IPS DF 4.7 (cell line): Measurements from ENCODE around the gene SBK2.
"Not testable (repeated sequence)": the region's sequence is repeated elsewhere in the genome, so short reads cannot be mapped to it uniquely, and the experiment has no call there.

ENCODE experiments used
- DNase-seq: peaks from one replicate; pipeline ENCODE4 v3.0.0-alpha.2; 2013; ENCODE audit warnings: low spot score; ENCODE audit errors: extremely low read depth

SBK2 gene

GRCh38 chr19:55502197-55502952 lies 34.6 kb downstream of the SBK2 start:
- DNase-seq = no peak

DNA sequence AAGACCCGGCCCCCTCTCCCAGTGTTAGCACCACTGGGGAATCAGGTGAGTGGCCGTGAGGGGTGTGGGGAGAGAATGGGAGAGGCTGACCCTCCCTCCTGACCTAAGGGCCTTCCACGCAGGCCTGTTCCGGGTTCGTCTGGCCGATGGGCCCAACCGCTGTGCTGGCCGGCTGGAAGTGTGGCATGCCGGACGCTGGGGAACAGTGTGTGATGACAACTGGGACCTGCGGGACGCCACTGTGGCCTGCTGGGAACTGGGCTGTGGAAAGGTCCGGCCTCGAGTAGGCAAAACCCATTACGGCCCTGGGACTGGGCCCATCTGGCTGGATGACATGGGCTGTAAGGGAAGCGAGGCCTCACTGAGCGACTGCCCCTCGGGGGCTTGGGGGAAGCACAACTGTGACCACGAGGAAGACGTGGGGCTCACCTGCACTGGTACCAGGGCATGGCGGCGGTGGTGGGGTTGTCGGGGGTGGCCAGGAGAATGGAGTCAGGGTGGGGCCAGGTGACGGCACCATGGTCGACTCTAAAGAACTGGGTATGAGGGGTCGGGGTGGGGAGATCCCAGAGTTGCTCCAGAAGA lies 36.5 kb downstream of the SBK2 start:
- no peak for DNase-seq

DNA sequence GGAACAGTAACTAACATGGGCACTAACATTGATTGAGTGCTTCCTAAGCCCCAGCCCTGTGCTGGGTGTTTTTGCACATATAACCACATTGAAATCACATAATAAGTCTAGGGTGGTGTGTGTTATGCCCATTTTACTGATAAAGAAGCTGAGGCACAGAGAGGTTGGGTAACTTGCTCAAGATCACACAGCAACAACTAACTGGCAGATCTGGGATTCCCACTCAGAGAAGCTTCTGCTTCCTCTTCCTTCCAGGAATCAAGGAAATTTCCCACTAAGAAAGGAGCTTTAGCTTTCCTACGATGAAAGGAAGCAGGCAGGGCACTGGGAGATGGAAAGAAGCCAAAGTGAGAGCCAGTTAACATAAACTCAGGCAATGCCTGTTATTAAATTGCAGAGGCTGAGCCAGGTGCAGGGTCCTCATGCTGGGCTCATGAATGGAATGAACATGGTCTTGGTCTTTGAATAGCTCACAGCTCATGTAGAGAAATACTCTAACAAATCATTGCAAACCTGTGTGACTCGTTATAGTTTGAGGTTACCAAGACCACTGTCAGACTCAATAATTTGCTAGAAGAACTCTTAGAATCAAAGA lies 38.6 kb downstream of the SBK2 start:
- DNase-seq = no peak

DNA sequence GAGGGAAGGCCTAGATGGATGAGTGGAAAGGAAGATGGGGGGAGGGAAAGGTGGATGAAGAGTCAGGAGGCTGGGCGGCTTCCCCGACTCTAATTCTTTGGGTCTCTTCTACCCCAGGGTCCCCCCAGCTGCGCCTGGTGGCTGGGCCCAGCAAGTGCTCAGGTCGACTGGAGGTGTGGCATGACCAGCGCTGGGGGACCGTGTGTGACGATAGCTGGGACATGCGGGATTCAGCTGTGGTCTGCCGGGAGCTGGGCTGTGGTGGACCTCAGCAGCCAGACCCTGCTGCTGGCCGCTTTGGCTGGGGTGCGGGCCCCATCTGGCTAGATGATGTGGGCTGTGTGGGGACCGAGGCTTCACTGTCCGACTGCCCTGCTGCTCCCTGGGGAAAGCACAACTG lies 39.2 kb downstream of the SBK2 start:
- DNase-seq = no peak

- not testable (repeated sequence) for DNase-seq
These were observed 40.1 kb downstream of the SBK2 start for GRCh38 chr19:55496820-55497219.

DNA sequence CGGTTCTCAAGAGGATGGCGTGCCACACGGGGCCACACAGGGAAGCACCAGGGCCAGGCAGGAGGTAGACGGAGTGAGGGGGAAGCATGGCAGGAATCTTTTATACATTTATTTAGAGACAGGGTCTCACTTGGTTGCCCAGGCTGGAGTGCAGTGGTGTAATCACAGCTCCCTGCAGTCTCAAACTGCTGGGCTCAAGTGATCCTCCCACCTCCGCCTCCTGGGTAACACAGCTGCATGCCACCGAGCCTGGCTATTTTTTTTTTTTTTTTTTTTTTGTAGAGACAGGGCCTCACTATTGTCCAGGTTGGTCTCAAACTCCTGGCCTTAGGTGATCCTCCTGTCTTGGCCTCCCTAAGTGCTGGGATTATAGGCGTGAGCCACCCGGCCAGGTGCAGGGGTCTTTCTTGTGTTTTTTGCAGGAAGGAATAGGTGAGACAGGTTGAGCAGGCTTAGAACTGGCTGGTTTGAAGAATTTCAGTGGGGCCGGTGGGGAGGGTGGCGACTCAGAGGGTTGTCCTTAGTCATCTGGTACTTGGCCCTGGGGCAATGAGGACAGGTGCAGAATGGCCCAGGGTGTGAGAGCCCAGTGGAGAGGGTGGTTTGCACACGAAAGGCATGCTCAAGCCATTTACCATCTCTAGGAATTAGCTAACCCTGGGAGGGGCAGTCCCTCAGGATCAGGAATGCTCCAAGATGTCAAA lies 41.1 kb downstream of the SBK2 start:
- DNase-seq = no peak

DNA sequence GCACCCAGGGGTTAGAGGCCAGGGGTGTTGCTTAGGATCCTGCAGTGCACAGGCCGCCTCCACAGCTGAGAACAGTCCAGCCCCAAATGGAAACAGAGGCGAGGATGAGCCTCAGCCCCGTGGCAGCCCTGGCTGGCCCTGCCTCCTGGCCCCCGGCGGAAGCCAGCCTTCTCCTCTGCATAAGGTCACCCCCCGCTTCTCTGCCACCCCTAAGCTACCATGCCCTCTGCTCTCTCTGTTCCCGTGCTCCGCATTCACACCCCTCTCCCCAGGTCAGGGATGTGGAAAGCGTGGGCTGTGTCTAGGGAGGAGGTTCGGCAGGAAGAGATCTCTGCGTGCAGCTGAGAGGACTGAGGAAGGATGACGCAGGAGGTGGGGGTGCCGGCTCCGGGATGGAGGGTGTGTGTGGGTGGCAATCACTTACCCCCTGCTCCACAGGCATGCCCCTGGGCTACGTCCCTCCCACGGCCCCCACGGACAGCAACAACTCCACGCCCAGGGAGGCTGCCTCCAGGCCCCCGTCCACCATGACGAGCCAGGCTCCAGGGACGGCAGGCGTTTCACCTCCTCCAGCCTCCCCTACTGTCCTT lies 42.7 kb downstream of the SBK2 start:
- DNase-seq = no peak

DNA sequence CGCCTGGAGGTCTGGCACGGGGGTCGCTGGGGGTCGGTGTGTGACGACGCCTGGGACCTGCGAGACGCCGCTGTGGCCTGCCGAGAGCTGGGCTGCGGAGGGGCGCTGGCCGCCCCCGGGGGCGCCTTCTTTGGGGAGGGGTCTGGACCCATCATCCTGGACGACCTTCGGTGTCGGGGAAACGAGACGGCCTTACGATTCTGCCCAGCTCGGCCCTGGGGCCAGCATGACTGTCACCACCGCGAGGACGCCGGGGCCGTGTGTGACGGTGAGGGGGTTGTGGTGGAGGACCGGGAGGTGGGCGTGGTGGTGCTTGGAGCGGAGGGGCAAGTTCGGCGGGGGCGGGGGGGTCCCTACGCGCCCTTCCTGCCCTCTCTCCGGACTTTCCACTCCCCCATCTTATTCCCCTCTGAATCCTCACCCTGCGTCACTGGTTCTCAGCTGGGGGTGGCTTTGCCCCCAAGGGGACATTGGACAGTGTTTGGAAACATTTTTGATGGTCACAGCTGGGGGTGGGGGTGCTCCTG lies 43.2 kb downstream of the SBK2 start:
- DNase-seq = no peak

DNA sequence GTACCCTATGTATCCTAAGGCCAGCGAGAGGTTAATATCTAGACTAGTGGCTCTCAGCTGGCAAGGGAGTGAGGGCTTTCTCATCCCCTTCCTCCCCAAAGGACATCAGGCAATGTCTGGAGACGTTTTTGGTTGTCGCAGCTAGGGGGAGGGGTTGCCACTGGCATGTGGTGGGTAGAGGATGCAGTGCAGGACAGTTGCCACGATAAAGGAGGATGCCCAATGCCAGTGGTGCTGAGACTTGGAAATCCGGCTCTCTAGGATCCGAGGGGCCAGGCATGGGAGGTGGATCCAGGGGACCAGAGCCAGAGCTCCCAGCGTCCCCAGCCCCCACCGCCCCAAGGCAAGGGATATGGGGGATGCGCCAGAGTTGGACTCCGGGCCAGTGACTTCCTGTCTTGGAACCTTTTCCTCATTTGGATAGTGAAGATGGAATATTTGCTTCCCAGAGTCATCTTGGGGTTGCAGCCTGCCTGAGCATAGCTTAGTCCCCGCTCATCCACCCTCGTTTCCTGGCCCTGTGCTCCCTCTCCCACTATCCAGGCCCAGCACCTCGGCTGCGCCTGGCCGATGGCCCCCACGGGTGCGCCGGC lies 43.8 kb downstream of the SBK2 start:
- no peak for DNase-seq

DNA sequence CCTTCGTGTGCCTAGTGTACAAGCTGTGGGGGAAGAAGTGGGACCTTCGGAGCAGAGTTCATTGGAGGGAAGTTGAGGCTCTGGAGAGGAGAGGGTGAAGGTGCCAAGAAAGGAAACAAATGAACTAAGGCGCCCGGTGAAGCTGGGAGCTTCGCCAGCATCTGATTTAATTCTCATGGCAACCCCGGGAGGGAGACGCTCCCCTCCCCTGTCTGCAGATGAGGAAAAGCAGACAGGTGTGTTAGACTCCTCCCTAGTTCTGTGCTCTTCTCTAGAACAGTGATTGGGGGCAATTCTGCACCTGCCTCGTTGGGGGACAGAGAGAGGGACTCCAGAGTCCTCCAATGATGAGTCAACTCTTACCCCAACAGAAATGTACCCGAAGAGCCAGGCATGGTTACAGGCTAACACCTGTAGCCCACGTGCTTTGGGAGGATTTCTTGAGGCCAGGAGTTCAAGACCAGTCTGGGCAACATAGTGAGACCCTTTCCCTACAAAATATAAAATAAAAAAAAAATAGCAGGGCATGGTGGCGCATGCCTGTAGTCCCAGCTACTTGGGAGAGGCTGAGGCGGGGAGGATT lies 44.5 kb downstream of the SBK2 start:
- DNase-seq = no peak

DNA sequence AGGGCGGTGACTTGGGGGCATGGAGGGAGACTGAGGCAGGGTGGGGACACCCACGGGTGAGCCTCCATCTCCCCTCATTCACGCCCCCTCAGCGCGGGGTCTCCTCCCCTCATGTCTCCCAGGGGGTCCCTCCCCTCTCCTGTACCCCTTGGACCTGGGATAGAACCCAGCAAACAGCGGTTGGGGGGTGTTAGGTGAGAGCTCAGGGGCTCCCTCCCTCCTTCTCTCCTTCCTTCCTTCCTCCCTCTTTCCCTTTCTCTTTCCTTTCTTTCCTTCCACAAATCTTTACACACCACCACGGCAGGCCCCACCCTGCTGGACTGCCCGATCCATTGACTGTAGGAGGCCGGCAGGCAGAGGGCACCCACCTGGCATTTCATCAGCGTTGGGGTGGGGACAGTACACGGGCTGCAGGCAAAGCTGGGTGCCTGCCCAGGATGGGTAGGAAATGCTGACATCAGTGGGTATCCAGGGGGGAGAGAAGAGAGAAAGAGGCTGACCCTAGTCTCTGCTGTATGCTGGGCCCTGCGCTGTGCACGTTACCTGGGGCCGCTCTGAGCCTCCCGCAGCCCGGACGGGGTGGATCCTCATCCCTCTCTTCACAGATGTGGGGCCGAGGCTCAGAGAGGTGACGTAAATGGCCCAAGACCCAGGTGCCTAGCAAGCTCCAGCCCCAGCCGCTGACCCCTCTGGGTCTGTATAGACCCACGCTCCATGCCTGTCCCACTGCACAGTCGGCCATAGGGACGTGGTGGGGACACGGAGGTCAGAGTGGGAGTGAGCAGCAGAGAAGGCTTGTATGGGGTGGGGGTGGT lies 45.2 kb downstream of the SBK2 start:
- no peak for DNase-seq

DNA sequence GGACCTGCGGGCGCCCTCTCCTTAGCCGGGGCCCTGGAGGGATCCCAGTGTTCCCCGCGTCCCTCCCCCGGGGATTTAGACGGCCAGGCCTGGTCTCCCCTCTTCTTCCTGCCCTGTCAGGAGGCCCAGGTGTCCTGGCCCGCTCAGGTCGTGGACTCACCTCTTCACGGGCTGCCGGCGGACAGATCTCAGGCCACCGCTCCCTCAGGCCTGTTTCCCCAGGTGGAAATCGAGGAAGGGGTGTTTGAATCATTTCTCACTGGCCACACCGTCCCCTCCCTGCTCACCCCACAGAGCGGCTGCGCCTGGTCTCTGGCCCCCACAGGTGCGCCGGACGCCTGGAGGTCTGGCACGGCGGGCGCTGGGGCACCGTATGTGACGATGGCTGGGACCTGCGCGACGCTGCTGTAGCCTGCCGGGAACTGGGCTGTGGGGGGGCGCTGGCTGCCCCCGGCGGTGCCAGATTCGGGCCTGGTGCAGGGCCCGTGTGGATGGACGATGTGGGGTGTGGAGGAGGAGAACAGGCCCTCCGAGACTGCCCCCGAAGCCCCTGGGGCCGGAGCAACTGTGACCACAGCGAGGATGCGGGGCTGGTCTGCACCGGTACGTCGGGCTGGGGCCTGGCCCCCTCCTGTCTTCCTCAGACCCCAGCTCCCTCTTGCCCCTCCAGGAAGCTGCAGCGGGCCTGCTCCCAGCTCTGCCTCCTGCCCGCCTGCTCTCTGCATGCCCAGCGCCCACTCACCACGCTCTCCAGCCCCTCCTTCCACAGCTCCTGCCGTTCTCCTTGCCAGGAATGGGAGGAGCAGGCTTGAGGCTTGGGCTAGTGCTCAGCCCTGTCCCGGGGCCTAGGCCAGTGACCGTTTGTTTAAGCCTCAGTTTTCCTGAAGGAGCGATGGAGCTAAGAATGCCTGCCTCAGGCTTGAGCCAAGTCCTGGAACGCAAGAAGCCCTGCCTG lies 46.2 kb downstream of the SBK2 start:
- DNase-seq = no peak

GRCh38 chr19:55489711-55490477 lies 47.0 kb downstream of the SBK2 start:
- DNase-seq = no peak

DNA sequence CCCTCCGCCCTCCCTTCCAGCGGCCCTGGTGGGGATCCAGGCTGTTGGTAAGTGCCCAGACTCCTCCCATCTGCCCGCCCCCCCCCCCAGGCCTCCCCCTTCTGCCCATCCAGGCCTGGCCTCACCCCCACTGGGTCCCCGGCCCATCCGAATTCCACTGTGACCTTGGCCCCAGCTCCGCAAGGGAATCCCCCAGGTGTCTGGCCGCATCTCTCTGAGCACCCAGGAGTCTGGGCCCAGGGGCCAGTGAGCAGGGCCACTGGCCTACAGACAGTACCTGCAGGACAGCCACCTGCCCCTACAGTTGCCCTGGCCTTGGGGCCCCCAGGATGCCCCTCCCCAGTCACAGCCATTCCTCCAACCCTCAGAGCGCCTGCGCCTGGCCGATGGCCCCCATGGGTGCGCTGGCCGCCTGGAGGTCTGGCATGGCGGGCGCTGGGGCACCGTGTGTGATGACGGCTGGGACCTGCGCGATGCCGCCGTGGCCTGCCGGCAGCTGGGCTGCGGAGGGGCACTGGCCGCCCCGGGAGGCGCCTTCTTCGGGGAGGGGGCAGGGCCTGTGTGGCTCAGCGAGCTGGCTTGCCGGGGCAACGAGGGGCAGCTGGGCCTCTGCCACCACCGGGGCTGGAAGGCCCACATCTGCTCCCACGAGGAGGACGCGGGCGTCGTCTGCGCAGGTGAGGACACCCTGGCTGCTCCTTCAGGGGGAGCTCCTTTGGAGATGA lies 47.8 kb downstream of the SBK2 start:
- DNase-seq = no peak

DNA sequence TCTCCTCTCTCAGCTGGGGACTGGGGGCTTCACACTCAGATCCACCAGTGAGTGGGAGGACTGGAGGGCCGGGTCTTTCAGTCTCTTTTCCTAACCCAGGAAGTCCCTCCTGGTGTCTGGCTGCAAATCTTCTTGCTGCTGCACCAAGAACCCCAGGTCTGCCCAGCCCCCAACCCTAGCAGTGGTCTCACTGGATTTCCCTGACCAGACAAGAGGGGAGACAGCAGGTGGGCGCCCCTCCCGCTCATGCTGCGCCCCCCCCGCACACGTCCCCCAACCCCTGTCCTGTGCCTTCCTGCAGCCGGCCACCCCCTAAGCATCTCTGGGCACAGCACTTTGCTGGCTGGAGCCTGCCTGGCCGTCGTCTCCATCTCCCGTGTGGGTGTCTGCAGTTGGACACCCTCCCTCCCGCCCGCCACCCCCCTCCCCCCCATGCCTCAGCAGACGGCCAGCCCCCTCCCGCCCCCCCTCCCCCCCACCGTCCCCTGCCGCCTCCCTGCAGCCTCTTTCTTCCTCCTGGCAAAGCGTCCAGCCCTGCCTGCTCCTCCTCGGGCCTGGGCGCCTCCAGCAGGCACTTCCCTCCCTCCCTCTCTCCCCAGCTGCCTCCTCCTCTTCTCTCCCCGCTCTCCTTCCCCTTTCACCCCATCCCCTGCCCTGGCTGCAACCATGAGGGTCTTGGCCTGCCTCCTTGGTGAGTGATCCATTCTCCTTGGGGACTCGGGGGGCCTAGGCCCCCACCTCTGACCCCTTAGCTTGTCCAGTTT lies 48.8 kb downstream of the SBK2 start, which contains the start of gene SSC5D:
Gene SSC5D, plus strand, starts transcription at position 513 of the 764 bp plus-strand sequence. Its CDS starts 154 bp downstream, at position 667.
- no peak for DNase-seq
